ENCODE measurements around the gene REEP5.
A peak's percentile ranks its signal among the peaks of the same experiment; 100 is the strongest.
"Not testable (repeated sequence)": the region's sequence is repeated elsewhere in the genome, so short reads cannot be mapped to it uniquely, and the experiment has no call there.

The REEP5 gene

DNA sequence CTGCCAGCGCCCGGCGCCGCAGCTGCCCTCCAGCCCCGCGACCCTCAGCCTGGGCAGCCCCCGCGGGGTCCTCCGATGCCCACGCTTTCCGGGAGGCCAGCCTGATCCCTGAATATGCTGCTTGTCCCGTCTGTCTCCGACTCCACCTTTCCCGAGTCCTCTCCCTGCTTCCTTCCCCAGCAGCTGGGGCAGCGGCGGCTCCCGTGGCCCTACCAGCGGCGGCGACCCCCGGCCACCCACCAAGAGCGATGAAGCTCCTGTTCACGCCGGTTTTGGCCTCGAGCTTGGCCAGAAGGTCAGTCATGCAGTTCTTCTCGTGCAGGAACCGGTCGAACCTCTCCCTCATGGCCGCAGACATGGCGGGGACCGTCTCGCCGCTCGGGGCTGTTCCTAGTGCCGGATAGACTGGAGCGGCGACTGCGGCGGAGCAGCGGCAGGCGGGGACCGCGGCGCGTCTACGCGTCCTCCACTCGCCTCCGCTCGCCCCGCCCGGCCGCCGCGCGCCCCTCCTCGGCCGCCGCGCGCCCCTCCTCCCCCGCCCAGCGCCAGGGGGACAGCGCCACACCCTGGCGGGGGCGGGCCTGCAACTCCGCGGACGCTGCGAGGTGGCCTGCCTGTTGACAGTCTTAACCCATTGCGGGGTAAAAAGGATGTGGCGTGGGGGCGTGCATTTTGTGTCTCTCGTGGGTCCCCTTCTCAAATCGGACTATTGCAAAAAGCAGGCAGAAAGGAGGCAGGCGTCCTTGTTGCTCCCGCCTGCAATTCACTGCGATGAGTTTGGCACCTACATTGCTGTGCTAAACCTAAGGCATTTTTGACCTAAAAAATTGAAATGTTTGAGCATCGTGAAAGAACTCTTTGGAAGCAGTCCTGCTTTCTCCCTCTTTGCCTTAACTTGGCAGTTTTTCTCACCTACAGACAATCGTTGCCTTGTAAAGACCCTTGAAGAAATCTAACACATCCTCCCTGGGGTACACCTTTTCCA is at the start of gene REEP5:
Gene REEP5 (minus strand): TSS at position 395 of the 985 bp plus-strand sequence. CDS start 37 bp downstream, at position 358.
- ChIA-PET POLR2A (interaction anchor here (0.6 to 0.9 kb wide), 2 partner anchors 54 to 297 kb away, joined by 3 read pairs; partner anchors contain the start of gene DCP2), CTCF (interaction anchor here (0.6 to 2.7 kb wide), 28 partner anchors 8 to 369 kb away, joined by 3 to 12 read pairs (median 4); partner anchors contain the start of genes APC and SRP19)
- TF ChIP-seq, protein P1, sequence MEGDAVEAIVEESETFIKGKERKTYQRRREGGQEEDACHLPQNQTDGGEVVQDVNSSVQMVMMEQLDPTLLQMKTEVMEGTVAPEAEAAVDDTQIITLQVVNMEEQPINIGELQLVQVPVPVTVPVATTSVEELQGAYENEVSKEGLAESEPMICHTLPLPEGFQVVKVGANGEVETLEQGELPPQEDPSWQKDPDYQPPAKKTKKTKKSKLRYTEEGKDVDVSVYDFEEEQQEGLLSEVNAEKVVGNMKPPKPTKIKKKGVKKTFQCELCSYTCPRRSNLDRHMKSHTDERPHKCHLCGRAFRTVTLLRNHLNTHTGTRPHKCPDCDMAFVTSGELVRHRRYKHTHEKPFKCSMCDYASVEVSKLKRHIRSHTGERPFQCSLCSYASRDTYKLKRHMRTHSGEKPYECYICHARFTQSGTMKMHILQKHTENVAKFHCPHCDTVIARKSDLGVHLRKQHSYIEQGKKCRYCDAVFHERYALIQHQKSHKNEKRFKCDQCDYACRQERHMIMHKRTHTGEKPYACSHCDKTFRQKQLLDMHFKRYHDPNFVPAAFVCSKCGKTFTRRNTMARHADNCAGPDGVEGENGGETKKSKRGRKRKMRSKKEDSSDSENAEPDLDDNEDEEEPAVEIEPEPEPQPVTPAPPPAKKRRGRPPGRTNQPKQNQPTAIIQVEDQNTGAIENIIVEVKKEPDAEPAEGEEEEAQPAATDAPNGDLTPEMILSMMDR (IDR thresholded peaks at IDR 0.05; ENCODE audit: control extremely low read depth, extremely low read depth, low read depth, missing control alignments): peak; percentile 93
- peak; percentile 91 for DNase-seq (ENCODE audit: extremely low spot score)

DNA sequence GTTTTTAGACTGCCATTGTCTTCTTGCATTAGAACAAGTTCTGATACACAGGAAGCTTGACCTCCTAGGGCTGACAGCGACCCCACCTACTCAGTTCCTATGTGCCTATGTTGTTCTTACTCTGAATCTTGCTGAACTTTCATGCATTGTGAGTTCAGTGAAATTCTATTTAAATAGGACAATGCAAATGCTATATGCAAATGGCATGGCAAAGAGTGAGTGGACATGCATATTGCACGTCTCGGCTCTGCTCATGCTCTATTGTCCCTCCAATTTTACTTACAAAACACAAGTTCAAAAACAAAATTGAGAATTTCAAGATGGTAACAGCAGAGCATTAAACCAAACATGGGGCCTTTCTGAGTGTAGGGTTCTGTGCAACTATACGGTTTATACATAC is 49.2 kb upstream of the REEP5 start:
- TF ChIP-seq, protein P1 (IDR thresholded peaks at IDR 0.05; ENCODE audit: control extremely low read depth, extremely low read depth, low read depth, missing control alignments): no peak
- ChIA-PET POLR2A (no interaction called here), CTCF (interaction anchor here (1.6 to 3.3 kb wide), 2 partner anchors 15 to 51 kb away, joined by 3 to 12 read pairs; partner anchors contain the start of gene REEP5)
- DNase-seq (ENCODE audit: extremely low spot score): no peak

DNA sequence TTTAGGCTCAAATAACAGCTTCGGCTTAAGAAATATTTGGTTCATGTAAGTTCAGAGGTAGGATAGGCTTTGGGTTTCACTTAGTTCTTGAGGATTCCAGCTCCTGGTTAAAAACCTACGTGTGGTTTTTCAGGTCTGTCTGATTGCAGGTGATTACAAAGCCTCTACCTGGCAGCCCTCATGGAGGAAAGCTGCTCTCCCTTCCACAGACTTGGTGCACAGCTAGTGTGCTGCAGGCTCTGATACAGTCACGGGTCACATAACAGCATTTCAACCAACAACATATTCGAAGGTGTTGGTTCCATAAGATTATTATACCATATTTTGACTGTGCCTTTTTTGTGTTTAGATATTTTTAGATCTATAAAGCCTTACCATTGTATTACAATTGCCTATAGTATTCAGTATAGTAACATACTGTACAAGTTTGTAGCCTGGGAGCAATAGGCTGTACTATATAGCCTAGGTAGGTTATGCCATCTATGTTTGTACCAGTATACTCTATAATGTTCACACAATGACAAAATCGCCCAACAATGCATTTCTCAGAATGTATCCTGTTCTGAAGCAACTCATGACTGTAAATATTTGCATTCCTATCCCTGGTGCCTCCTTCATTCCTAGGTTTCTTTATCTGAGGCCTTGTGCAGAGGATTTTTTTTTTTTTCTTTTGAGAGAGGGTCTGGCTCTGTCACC is 46.5 kb upstream of the REEP5 start:
- CTCF ChIA-PET: interaction anchor here (1.1 to 3.9 kb wide), 5 partner anchors 27 to 52 kb away, joined by 3 to 28 read pairs (median 3); partner anchors contain the start of gene REEP5

DNA sequence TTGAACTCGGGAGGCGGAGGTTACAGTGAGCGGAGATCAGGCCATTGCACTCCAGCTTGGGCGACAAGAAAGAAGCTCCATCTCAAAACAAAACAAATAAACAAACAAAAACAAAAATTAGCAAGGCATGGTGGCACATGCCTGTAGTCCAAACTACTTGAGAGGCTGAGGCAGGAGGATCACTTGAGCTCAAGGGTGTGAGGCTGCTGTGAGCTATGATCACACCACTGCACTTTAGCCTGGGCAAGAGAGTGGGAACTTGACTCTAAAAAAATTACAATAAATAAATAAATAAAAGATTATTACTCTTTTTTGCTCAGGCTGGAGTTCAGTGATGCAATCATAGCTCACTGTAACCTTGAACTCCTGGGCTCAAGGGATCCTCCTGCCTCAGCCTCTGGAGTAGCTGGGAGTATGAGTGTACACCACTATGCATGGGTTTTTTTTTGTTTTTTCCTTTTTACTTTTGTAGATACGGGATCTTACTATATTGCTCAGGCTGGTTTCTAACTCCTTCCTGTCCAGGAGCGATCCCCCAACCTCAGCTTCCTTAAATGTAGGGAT is 45.6 kb upstream of the REEP5 start:
- CTCF ChIA-PET: interaction anchor here (1.0 to 3.9 kb wide), 5 partner anchors 28 to 107 kb away, joined by 3 to 28 read pairs (median 3); partner anchors contain the start of genes REEP5 and SRP19
- TF ChIP-seq, protein P1 (IDR thresholded peaks at IDR 0.05; ENCODE audit: control extremely low read depth, extremely low read depth, low read depth, missing control alignments): no peak
- POLR2A ChIA-PET: no interaction called here
- DNase-seq (ENCODE audit: extremely low spot score): no peak

More for the DNA sequence above, 46.5 kb upstream of the REEP5 start:
- DNase-seq (ENCODE audit: extremely low spot score): no peak
- POLR2A ChIA-PET: no interaction called here
- TF ChIP-seq, protein P1 (IDR thresholded peaks at IDR 0.05; ENCODE audit: control extremely low read depth, extremely low read depth, low read depth, missing control alignments): no peak

DNA sequence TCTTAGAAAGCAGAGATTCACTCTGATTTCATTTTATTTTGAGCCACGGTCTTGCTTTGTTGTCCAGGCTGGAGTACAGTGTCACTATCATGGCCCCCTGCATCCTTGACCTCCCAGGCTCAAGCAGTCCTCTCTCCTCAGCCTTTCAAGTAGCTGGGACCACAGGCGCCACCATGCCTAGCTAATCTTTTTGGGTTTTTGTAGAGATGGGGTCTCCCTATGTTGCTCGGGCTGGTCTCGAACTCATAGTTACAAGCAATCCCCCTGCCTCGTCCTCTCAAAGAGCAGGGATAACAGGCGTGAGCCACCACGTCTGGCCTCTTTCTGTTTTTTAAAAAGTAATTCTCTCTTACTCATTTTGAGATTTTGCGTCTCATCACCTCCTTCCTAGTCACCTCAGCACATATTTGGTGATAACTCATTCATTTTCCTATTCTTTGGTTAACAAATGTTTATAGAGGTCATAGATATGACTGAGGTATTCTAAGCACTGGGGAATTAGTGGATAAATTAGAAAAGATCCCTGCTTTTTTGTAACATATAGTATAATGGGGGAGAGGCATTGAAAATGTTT is 43.8 kb upstream of the REEP5 start:
- ChIA-PET CTCF (interaction anchor here (0.8 to 2.1 kb wide), 5 partner anchors 11 to 414 kb away, joined by 3 to 7 read pairs (median 4); partner anchors contain the start of genes DCP2 and REEP5), POLR2A (no interaction called here)
- no peak for DNase-seq (ENCODE audit: extremely low spot score)
- TF ChIP-seq, protein P1 (IDR thresholded peaks at IDR 0.05; ENCODE audit: control extremely low read depth, extremely low read depth, low read depth, missing control alignments): no peak

DNA sequence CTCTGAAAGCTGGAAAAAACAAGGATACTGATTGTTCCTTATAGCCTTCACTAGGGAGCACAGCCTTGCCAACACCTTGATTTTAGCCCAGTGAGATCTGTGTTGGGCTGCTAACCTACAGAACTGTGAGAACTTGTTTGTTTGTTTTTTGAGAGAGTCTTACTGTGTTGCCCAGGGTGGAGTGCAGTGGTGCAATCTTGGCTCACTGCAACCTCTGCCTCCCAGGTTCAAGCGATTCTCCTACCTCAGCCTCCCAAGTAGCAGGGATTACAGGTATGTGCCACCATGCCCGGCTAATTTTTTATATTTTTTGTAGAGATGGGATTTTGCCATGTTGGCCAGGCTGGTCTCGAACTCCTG is 41.3 kb upstream of the REEP5 start:
- CTCF ChIA-PET: interaction anchor here (0.7 to 3.0 kb wide), 7 partner anchors 13 to 49 kb away, joined by 3 to 7 read pairs (median 4); partner anchors contain the start of genes DCP2 and REEP5
- POLR2A ChIA-PET: not testable (repeated sequence)

More for the DNA sequence above, 41.3 kb upstream of the REEP5 start:
- not testable (repeated sequence) for DNase-seq (ENCODE audit: extremely low spot score)

All from GM10248 (cell line).